Measurements from ENCODE around the gene ARFIP1. TPM values are rescaled to one million over a fixed set of nuclear protein-coding genes. Genes with fewer than 3 reads are reported as not detected.

Gene ARFIP1
- total and polyA plus RNA-seq, 12 donors: 7.4 to 18.7 (median 14.9) TPM

GRCh38 chr4:152777488-152777887 lies 2.3 kb upstream of the ARFIP1 start:
- Histone ChIP-seq H3K9me3 (no peaks in the 10 kb centered on the region), H3K4me3 (no peak overlapping the region), H3K27me3 (no peaks in the 10 kb centered on the region), H3K27ac (no peak overlapping the region), H3K4me1 (peaks cover 0 to 32% (median 22%) of the 10 kb centered on the region in 9 donors), H3K36me3 (no peaks in the 10 kb centered on the region)
- intact Hi-C loops (cut with DNase I): loop anchor here in 2 of 10 donors (10.0 kb wide), 2 partner anchors 243 to 307 kb away; partner anchors contain the start of gene FBXW7 (in 1 of the 2)
- DNase-seq: no peak
- TF ChIP-seq CTCF (IDR thresholded peaks at IDR 0.05): no peak
- ATAC-seq: no peak
- WGBS, 2 donors: 86 to 100% methylated on average over 1 of the region's 1 CpG

GRCh38 chr4:152778656-152779512 lies 870 bp upstream of the ARFIP1 start:
- Histone ChIP-seq H3K36me3 (peaks cover 0 to 7% (median 0%) of the 10 kb centered on the region in 9 donors), H3K27me3 (no peaks in the 10 kb centered on the region), H3K4me3 (peak overlapping the region; percentile 51 to 95 (median 78)), H3K4me1 (peaks cover 0 to 38% (median 23%) of the 10 kb centered on the region in 9 donors), H3K9me3 (no peaks in the 10 kb centered on the region), H3K27ac (peak overlapping the region; percentile 42 to 95 (median 88))
- DNase-seq (peak; percentile 9 to 19), ATAC-seq (peak in 6 of 8 donors; percentile 2 to 46 (median 32))
- WGBS, 2 donors: 1 to 2% methylated on average over 30 of the region's 30 CpGs
- intact Hi-C loops (cut with DNase I): loop anchor here in 3 of 10 donors (1.0 to 10.0 kb wide), 3 partner anchors 243 to 306 kb away; partner anchors contain the start of gene FBXW7 (in 2 of the 3)
- no peak for TF ChIP-seq CTCF (IDR thresholded peaks at IDR 0.05)

GRCh38 chr4:152780267-152780778 lies 569 bp downstream of the ARFIP1 start:
- intact Hi-C loops (cut with DNase I): loop anchor here in 1 of 10 donors (10.0 kb wide), 1 partner anchor 474 kb away; no protein-coding TSS in a partner anchor
- peak in 7 of 8 donors; percentile 10 to 56 (median 18) for ATAC-seq

More at GRCh38 chr4:152780267-152780778, 569 bp downstream of the ARFIP1 start:
- DNase-seq: peak in 1 of 2 donors; percentile 11
- no peaks in the 10 kb centered on the region for H3K27me3 ChIP-seq
- WGBS, 2 donors: 1% methylated on average over 14 of the region's 14 CpGs
- peak overlapping the region; percentile 42 to 95 (median 88) for H3K27ac ChIP-seq
- H3K9me3 ChIP-seq: no peaks in the 10 kb centered on the region
- peak overlapping the region; percentile 51 to 95 (median 78) for H3K4me3 ChIP-seq
- H3K36me3 ChIP-seq: peaks cover 0 to 11% (median 0%) of the 10 kb centered on the region in 9 donors
- H3K4me1 ChIP-seq: peaks cover 0 to 51% (median 28%) of the 10 kb centered on the region in 9 donors
- TF ChIP-seq CTCF (IDR thresholded peaks at IDR 0.05): no peak

Data from heart right ventricle (tissue), 16 donors.